ENCODE measurements around the gene TMEM38B. TPM values are rescaled to one million over a fixed set of nuclear protein-coding genes. Genes with fewer than 3 reads are reported as not detected.

TMEM38B gene
- total RNA-seq (2021) = 19.0 and 19.5 TPM in 2 replicates
- percentile 60 among the genes with signal in this experiment for Bru-seq, nascent RNA
- percentile 54 among the genes with signal in this experiment for BruChase-seq, experiment 1, labeled RNA remaining after a 2-hour chase
- BruChase-seq, experiment 2, labeled RNA remaining after a 6-hour chase = percentile 52 among the genes with signal in this experiment
- long read RNA-seq, transcript TMEM38B-202 (6 exons, 3,525 nt) = major isoform, 42 of 48 reads
- long read RNA-seq, partial matches to known transcripts = 0 of 48 reads
- long read RNA-seq, other reads (novel, unspliced or antisense) = 6 of 48 reads

- H3K27me3 ChIP-seq (ENCODE audit: insufficient read depth, low read depth) = no peaks in the 10 kb centered on the region
- no peaks in the 10 kb centered on the region for H3K9me3 ChIP-seq (ENCODE audit: insufficient read depth, low read depth)
- no peaks in the 10 kb centered on the region for H3K36me3 ChIP-seq (ENCODE audit: low read depth)
- peak within 1 kb of the TSS; percentile 100 for H3K4me2 ChIP-seq
- peak within 1 kb of the TSS; percentile 100 for H2AFZ ChIP-seq
- CTCF ChIA-PET = no interaction called here
- TF ChIP-seq EZH2 (IDR thresholded peaks at IDR 0.05; ENCODE audit: low read depth) (no peak), CTCF (conservative IDR thresholded peaks at IDR 0.05) (no peak)
- H3K27ac ChIP-seq = no peak within 1 kb of the TSS
- POLR2A ChIA-PET (ENCODE audit: unreplicated experiment) = interaction anchor here (0.5 kb wide), 1 partner anchor 939 kb away, joined by 13 read pairs; no protein-coding TSS in a partner anchor
- peak; percentile 53 to 86 for DNase-seq
- peaks cover 15% of the 10 kb centered on the region for H3K4me1 ChIP-seq (replicated peaks; ENCODE audit: insufficient read depth)
- no peaks in the 10 kb centered on the region for H3K9me2 ChIP-seq (ENCODE audit: insufficient read depth)
- no TSS peak for BruUV-seq (replicated peaks)
- H3F3A ChIP-seq (ENCODE audit: insufficient read depth, low read depth) = no peaks in the 10 kb centered on the region
- H4K20me1 ChIP-seq (ENCODE audit: insufficient read depth) = no peaks in the 10 kb centered on the region
- H3K4me3 ChIP-seq = peak within 1 kb of the TSS; percentile 87
- peaks cover 42% of the 10 kb centered on the region for H3K79me2 ChIP-seq (ENCODE audit: low read depth)
- intact Hi-C loops (cut with micrococcal nuclease; ENCODE audit: unreplicated experiment) = loop anchor here (2.0 to 10.0 kb wide), 3 partner anchors 18 to 950 kb away; partner anchors contain the start of genes NIPSNAP3A and SLC44A1
These were observed at the start of gene TMEM38B for GRCh38 chr9:105694190-105694847. TSS of gene TMEM38B (plus strand) at chr9:105694541. CDS start at chr9:105694661, 120 bp downstream.

- H2AFZ ChIP-seq = no peak overlapping the region
- ChIA-PET CTCF (interaction anchor here (0.5 kb wide), 1 partner anchor 35 kb away, joined by 3 read pairs; no protein-coding TSS in a partner anchor), POLR2A (ENCODE audit: unreplicated experiment) (no interaction called here)
- H3K36me3 ChIP-seq (ENCODE audit: low read depth) = no peaks in the 10 kb centered on the region
- no TSS peak for BruUV-seq (replicated peaks)
- TF ChIP-seq CTCF (conservative IDR thresholded peaks at IDR 0.05) (no peak), EZH2 (IDR thresholded peaks at IDR 0.05; ENCODE audit: low read depth) (no peak)
- H3K9me2 ChIP-seq (ENCODE audit: insufficient read depth) = no peaks in the 10 kb centered on the region
- intact Hi-C loops (cut with micrococcal nuclease; ENCODE audit: unreplicated experiment) = no loop called here
- no peak for DNase-seq
- H3K27me3 ChIP-seq (ENCODE audit: insufficient read depth, low read depth) = no peaks in the 10 kb centered on the region
- no peak overlapping the region for H3K4me2 ChIP-seq
- no peaks in the 10 kb centered on the region for H3K4me1 ChIP-seq (replicated peaks; ENCODE audit: insufficient read depth)
- H3F3A ChIP-seq (ENCODE audit: insufficient read depth, low read depth) = no peaks in the 10 kb centered on the region
- H3K9me3 ChIP-seq (ENCODE audit: insufficient read depth, low read depth) = no peaks in the 10 kb centered on the region
- H4K20me1 ChIP-seq (ENCODE audit: insufficient read depth) = no peaks in the 10 kb centered on the region
- H3K27ac ChIP-seq = no peak overlapping the region
- no peaks in the 10 kb centered on the region for H3K79me2 ChIP-seq (ENCODE audit: low read depth)
- H3K4me3 ChIP-seq = no peak overlapping the region
These were observed 47.3 kb upstream of the TMEM38B start for GRCh38 chr9:105646879-105647594.

GRCh38 chr9:105647595-105648349, 46.6 kb upstream of the TMEM38B start:
- Histone ChIP-seq H3K79me2 (ENCODE audit: low read depth) (no peaks in the 10 kb centered on the region), H3K4me2 (no peak overlapping the region), H3K4me1 (replicated peaks; ENCODE audit: insufficient read depth) (no peaks in the 10 kb centered on the region), H3K36me3 (ENCODE audit: low read depth) (no peaks in the 10 kb centered on the region), H3K4me3 (no peak overlapping the region), H3K9me2 (ENCODE audit: insufficient read depth) (no peaks in the 10 kb centered on the region), H3K9me3 (ENCODE audit: insufficient read depth, low read depth) (no peaks in the 10 kb centered on the region), H2AFZ (no peak overlapping the region), H4K20me1 (ENCODE audit: insufficient read depth) (no peaks in the 10 kb centered on the region), H3K27me3 (ENCODE audit: insufficient read depth, low read depth) (no peaks in the 10 kb centered on the region), H3K27ac (no peak overlapping the region), H3F3A (ENCODE audit: insufficient read depth, low read depth) (no peaks in the 10 kb centered on the region)
- BruUV-seq (replicated peaks) = no TSS peak
- no peak for DNase-seq
- intact Hi-C loops (cut with micrococcal nuclease; ENCODE audit: unreplicated experiment) = no loop called here
- CTCF ChIA-PET = no interaction called here
- TF ChIP-seq CTCF (conservative IDR thresholded peaks at IDR 0.05) (no peak), EZH2 (IDR thresholded peaks at IDR 0.05; ENCODE audit: low read depth) (no peak)
- POLR2A ChIA-PET (ENCODE audit: unreplicated experiment) = no interaction called here

All from PC-9 (cell line).